Measurements from ENCODE around the gene C19orf47. TPM values are rescaled to one million over a fixed set of nuclear protein-coding genes. Genes with fewer than 3 reads are reported as not detected.

The C19orf47 gene
- total and polyA plus RNA-seq, 2 donors (not counting 3 experiments of a cell fraction or from before 2014, with no cell fraction given): 16.4 to 27.0 TPM

DNA sequence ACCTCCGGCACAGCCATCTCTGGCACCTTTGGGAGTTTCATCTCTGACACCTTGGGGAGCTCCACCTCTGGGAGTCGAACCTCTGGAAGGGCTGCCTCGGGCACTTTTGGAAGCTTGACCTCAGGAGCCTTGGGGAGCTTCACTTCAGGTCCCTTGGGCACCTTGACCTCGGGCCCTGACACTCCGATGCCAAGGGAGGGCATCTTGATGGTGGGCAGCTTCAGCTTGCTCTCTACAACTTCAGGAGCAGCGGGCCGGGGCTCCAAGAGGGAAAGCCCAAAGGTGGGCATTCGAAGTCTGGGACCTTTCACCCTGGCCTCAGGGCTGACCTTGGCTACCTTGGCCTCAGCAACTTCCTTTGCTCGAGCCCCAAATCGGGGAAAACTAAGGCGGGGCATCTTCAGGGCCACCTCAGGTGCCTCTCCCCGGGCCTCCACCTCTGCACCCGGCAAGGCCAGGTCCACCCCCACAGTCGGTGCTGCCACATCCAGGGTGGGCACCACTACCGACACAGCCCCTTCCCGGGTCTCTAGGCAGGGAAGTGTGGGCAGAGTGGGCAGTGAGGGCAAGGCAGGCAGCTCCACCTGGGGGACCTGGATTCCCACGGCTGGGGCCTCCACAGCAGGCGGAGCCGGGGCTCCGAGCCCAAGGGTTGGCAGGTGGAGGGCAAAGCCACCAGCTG is 48.8 kb upstream of the C19orf47 start:
- ChIA-PET CTCF (interaction anchor here (1.2 to 2.1 kb wide), 2 partner anchors 24 to 92 kb away, joined by 3 to 9 read pairs; no protein-coding TSS in a partner anchor), POLR2A (interaction anchor here (1.3 kb wide), 1 partner anchor 29 kb away, joined by 3 read pairs; no protein-coding TSS in a partner anchor)
- FAIRE-seq (no peak), DNase-seq (ENCODE audit: low read depth, low spot score) (no peak)
- Histone ChIP-seq H4K20me1 (replicated peaks; ENCODE audit: control insufficient read depth, extremely low read depth, insufficient read depth, low read length) (no peaks in the 10 kb centered on the region), H3K27me3 (ENCODE audit: control insufficient read depth in 2 of 2, insufficient read depth in 2 of 2, low read length in 2 of 2) (no peaks in the 10 kb centered on the region), H3K79me2 (ENCODE audit: control insufficient read depth, insufficient read depth, low read length) (no peaks in the 10 kb centered on the region), H3K36me3 (ENCODE audit: control insufficient read depth in 2 of 2, extremely low read depth in 1 of 2, insufficient read depth in 2 of 2, low read length in 2 of 2) (no peaks in the 10 kb centered on the region), H3K27ac (ENCODE audit: insufficient read depth, low read depth, low read length) (no peak overlapping the region), H3K4me1 (ENCODE audit: control insufficient read depth, extremely low read depth, insufficient read depth, low read length) (no peaks in the 10 kb centered on the region), H3K9me1 (replicated peaks; ENCODE audit: control insufficient read depth, extremely low read depth, insufficient read depth, low read length) (no peaks in the 10 kb centered on the region), H3K4me2 (ENCODE audit: insufficient read depth, low read length) (no peak overlapping the region), H3K4me3 (replicated peaks in 1 of 3; ENCODE audit: insufficient read depth in 1 of 3, low read depth in 1 of 3, low read length in 3 of 3) (no peak overlapping the region), H3K9me3 (replicated peaks; ENCODE audit: control insufficient read depth, insufficient read depth, low read length) (no peaks in the 10 kb centered on the region), H2AFZ (ENCODE audit: low read depth, low read length) (no peak overlapping the region), H3K9ac (replicated peaks; ENCODE audit: extremely low read depth, insufficient read depth, low read length) (no peak overlapping the region)
- no peak for TF ChIP-seq FOS (IDR thresholded peaks at IDR 0.05; ENCODE audit: borderline replicate concordance, insufficient read depth, low read length)
- TF ChIP-seq POLR2A (IDR thresholded peaks at IDR 0.05; ENCODE audit: low read depth, low read length): no peak
- no peak for TF ChIP-seq GATA2 (IDR thresholded peaks at IDR 0.05; ENCODE audit: insufficient read depth, insufficient read length, low read depth, low read length)
- TF ChIP-seq, protein P1, sequence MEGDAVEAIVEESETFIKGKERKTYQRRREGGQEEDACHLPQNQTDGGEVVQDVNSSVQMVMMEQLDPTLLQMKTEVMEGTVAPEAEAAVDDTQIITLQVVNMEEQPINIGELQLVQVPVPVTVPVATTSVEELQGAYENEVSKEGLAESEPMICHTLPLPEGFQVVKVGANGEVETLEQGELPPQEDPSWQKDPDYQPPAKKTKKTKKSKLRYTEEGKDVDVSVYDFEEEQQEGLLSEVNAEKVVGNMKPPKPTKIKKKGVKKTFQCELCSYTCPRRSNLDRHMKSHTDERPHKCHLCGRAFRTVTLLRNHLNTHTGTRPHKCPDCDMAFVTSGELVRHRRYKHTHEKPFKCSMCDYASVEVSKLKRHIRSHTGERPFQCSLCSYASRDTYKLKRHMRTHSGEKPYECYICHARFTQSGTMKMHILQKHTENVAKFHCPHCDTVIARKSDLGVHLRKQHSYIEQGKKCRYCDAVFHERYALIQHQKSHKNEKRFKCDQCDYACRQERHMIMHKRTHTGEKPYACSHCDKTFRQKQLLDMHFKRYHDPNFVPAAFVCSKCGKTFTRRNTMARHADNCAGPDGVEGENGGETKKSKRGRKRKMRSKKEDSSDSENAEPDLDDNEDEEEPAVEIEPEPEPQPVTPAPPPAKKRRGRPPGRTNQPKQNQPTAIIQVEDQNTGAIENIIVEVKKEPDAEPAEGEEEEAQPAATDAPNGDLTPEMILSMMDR (IDR thresholded peaks at IDR 0.05; ENCODE audit: extremely low read depth in 1 of 2, insufficient read depth in 1 of 2, low read depth in 1 of 2, low read length in 2 of 2): no peak
- no peak for TF ChIP-seq JUN (IDR thresholded peaks at IDR 0.05; ENCODE audit: borderline replicate concordance, insufficient read depth, insufficient read length, low read depth)
- TF ChIP-seq EZH2 (IDR thresholded peaks at IDR 0.05; ENCODE audit: borderline replicate concordance, low read depth, low read length, severe bottlenecking): no peak
- TF ChIP-seq POLR2AphosphoS5 (IDR thresholded peaks at IDR 0.05; ENCODE audit: insufficient read depth, low read depth, low read length): no peak
- no peak for TF ChIP-seq MYC (IDR thresholded peaks at IDR 0.05; ENCODE audit: low read depth, low read length)
- TF ChIP-seq, protein P2, sequence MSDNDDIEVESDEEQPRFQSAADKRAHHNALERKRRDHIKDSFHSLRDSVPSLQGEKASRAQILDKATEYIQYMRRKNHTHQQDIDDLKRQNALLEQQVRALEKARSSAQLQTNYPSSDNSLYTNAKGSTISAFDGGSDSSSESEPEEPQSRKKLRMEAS (IDR thresholded peaks at IDR 0.05; ENCODE audit: insufficient read depth, insufficient read length): no peak
- intact Hi-C loops (cut with micrococcal nuclease): no loop called here
- dilution Hi-C loops (cut with MboI; ENCODE audit: extremely low pct_ligation_motif_present, low sequenced_read_pairs): no loop called here
- BruUV-seq (replicated peaks): no TSS peak

Measured in endothelial cell of umbilical vein (primary cell).